ENCODE data around the gene GOLGA6L2.
"Not testable (repeated sequence)": the region's sequence is repeated elsewhere in the genome, so short reads cannot be mapped to it uniquely, and the experiment has no call there.

GOLGA6L2 gene

DNA sequence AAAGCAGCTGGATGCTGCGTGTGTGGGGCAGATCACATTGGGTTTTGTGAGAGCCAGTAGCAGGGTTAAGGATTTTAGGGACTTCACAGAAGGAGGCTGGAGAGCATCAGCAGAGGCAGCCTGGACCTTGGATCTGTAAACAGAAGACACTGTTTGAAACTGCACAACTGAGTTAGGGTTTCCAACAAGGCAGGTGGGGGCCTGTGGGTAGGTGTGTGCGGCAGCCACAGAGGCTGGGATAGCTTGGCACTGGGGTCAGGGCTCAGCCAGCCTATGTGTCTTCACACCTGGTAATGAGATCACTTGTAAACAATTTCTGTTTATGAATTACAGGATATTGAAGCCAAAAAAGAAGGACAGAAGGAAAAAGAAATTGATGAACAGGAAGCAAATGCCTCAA is 12.3 kb downstream of the GOLGA6L2 start:
- not testable (repeated sequence) for H3K9me3 ChIP-seq (ENCODE audit: control insufficient read depth, low read length); H3K27me3 ChIP-seq (ENCODE audit: control insufficient read depth, insufficient read depth, low read length, poor library complexity, severe bottlenecking); H3K27ac ChIP-seq (ENCODE audit: insufficient read depth, low read depth, low read length, poor library complexity, severe bottlenecking); H3K4me1 ChIP-seq (ENCODE audit: control insufficient read depth, insufficient read depth, low read length); H3K36me3 ChIP-seq (ENCODE audit: control insufficient read depth, insufficient read depth, low read length); H3K4me3 ChIP-seq (ENCODE audit: insufficient read depth, low read depth, low read length)
- 86 to 88% methylated on average over 2 of the region's 2 CpGs for WGBS, 2 experiments

DNA sequence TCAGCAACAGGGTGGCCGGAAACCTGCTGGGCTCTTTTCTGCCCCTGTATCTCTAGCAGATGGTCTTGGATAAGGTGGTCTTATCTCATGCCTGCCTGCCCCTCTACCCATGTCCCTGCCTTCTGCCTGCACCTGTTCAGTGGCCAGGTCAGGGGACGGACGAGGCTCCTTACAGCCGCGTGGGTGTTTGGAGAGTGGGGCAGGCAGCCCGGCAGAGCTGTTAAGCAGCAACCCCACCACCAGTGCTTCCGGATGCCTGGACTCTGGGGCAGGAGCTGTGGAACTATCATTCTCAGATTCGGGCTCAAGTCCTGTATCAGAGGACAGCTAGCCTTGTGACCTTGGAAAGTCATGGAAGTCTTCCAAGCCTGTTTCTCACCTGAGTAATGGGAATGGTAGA is 21.7 kb downstream of the GOLGA6L2 start:
- H3K27me3 ChIP-seq (ENCODE audit: control insufficient read depth, insufficient read depth, low read length, poor library complexity, severe bottlenecking); H3K27ac ChIP-seq (ENCODE audit: insufficient read depth, low read depth, low read length, poor library complexity, severe bottlenecking); H3K36me3 ChIP-seq (ENCODE audit: control insufficient read depth, insufficient read depth, low read length); H3K4me1 ChIP-seq (ENCODE audit: control insufficient read depth, insufficient read depth, low read length); H3K9me3 ChIP-seq (ENCODE audit: control insufficient read depth, low read length); H3K4me3 ChIP-seq (ENCODE audit: insufficient read depth, low read depth, low read length): not testable (repeated sequence)
- 90 to 92% methylated on average over 8 of the region's 8 CpGs for WGBS, 2 experiments

GRCh38 chr15:23424111-23424904 is 22.7 kb downstream of the GOLGA6L2 start:
- Histone ChIP-seq H3K4me1 (ENCODE audit: control insufficient read depth, insufficient read depth, low read length) (no peaks in the 10 kb centered on the region), H3K4me3 (ENCODE audit: insufficient read depth, low read depth, low read length) (no peak overlapping the region), H3K27ac (ENCODE audit: insufficient read depth, low read depth, low read length, poor library complexity, severe bottlenecking) (no peak overlapping the region), H3K27me3 (ENCODE audit: control insufficient read depth, insufficient read depth, low read length, poor library complexity, severe bottlenecking) (no peaks in the 10 kb centered on the region), H3K9me3 (ENCODE audit: control insufficient read depth, low read length) (no peaks in the 10 kb centered on the region), H3K36me3 (ENCODE audit: control insufficient read depth, insufficient read depth, low read length) (no peaks in the 10 kb centered on the region)
- WGBS, 2 experiments: 86% methylated on average over 13 of the region's 13 CpGs

DNA sequence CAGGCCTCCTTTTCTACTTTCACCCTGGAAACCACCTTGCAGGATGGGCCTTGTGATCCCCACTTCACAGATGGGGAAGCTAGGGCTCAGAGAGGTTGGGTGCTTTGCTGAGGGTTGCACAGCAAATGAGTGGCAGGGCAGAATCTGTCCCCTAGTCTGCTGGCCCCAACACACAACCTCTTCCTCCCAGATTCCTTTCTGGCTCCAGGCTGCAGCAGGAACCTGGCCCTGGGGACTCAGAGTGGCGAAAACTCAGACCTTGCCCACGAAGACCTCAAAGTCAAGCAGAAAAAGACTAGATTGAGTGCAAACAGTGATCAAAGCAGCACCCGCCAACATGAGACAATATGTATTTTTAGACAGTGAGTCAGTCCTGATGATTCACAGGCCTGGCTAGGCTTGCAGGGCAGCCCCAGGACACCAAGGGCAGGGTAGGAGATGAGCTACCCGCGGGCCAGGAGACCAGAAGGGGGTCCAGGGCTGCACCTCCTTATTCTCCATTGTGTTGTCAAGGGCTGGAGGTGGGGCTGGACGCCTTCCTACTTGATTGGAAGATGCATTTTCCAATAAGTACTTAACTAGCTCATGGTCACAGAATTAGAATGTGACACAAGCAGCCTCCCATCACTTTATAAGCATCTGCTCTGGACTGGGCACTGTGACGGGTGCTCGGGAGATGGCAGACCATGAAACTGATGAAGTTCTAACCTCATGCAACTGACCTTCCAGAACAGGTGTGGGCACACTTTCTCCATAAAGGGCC is 23.9 kb downstream of the GOLGA6L2 start:
- WGBS, 2 experiments: 82 to 86% methylated on average over 8 of the region's 8 CpGs
- no peak overlapping the region for H3K27ac ChIP-seq (ENCODE audit: insufficient read depth, low read depth, low read length, poor library complexity, severe bottlenecking)
- H3K4me1 ChIP-seq (ENCODE audit: control insufficient read depth, insufficient read depth, low read length): no peaks in the 10 kb centered on the region
- no peak overlapping the region for H3K4me3 ChIP-seq (ENCODE audit: insufficient read depth, low read depth, low read length)
- no peaks in the 10 kb centered on the region for H3K9me3 ChIP-seq (ENCODE audit: control insufficient read depth, low read length)
- no peaks in the 10 kb centered on the region for H3K27me3 ChIP-seq (ENCODE audit: control insufficient read depth, insufficient read depth, low read length, poor library complexity, severe bottlenecking)
- no peaks in the 10 kb centered on the region for H3K36me3 ChIP-seq (ENCODE audit: control insufficient read depth, insufficient read depth, low read length)

GRCh38 chr15:23422099-23422945 is 24.7 kb downstream of the GOLGA6L2 start:
- Histone ChIP-seq H3K4me3 (ENCODE audit: insufficient read depth, low read depth, low read length) (no peak overlapping the region), H3K27me3 (ENCODE audit: control insufficient read depth, insufficient read depth, low read length, poor library complexity, severe bottlenecking) (no peaks in the 10 kb centered on the region), H3K36me3 (ENCODE audit: control insufficient read depth, insufficient read depth, low read length) (no peaks in the 10 kb centered on the region), H3K9me3 (ENCODE audit: control insufficient read depth, low read length) (no peaks in the 10 kb centered on the region), H3K27ac (ENCODE audit: insufficient read depth, low read depth, low read length, poor library complexity, severe bottlenecking) (no peak overlapping the region), H3K4me1 (ENCODE audit: control insufficient read depth, insufficient read depth, low read length) (no peaks in the 10 kb centered on the region)
- WGBS, 2 experiments: 91% methylated on average over 18 of the region's 18 CpGs

DNA sequence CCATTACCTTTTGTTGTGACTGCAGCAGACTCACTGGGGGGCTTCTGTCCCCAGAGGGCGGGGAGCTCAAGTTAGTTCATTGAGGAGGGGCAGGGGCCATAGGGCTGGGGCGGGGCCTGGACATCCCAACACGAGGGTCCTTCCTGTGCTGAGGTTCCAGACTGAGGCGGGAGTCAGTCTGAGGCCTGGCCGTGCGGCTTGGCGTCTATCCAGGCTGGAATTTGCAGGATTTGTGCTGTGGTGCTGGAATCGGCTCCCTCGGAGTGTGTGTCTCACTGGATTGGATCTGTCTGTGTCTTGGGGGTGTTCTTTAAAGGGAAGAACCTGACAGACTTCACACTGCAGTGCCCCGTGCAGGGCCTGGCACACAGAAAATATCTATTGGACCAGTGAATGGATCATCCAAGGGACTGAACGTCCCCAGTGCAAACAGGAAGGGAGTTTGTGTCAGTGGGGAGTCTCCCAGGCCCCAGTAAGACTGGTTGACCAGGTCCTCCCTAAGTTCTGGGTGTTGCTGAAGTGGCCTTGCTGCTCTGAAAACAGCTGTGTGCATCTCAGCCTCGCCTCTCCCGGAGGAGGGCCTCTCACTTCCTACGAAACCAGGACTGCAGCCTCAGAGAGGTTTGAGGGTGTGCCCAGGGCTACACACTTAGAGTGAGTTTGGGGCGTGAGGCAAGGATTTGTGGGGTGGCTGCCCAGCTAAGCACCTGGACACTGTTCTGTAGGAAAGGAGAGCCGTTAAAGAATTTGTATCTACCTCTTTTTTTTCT is 26.1 kb downstream of the GOLGA6L2 start:
- WGBS, 2 experiments: 79 to 80% methylated on average over 16 of the region's 16 CpGs
- no peaks in the 10 kb centered on the region for H3K27me3 ChIP-seq (ENCODE audit: control insufficient read depth, insufficient read depth, low read length, poor library complexity, severe bottlenecking)
- H3K9me3 ChIP-seq (ENCODE audit: control insufficient read depth, low read length): no peaks in the 10 kb centered on the region
- no peak overlapping the region for H3K27ac ChIP-seq (ENCODE audit: insufficient read depth, low read depth, low read length, poor library complexity, severe bottlenecking)
- H3K36me3 ChIP-seq (ENCODE audit: control insufficient read depth, insufficient read depth, low read length): no peaks in the 10 kb centered on the region
- H3K4me3 ChIP-seq (ENCODE audit: insufficient read depth, low read depth, low read length): no peak overlapping the region
- no peaks in the 10 kb centered on the region for H3K4me1 ChIP-seq (ENCODE audit: control insufficient read depth, insufficient read depth, low read length)

GRCh38 chr15:23416349-23417276 is 30.4 kb downstream of the GOLGA6L2 start:
- Histone ChIP-seq H3K27me3 (ENCODE audit: control insufficient read depth, insufficient read depth, low read length, poor library complexity, severe bottlenecking) (no peaks in the 10 kb centered on the region), H3K4me3 (ENCODE audit: insufficient read depth, low read depth, low read length) (no peak overlapping the region), H3K9me3 (ENCODE audit: control insufficient read depth, low read length) (no peaks in the 10 kb centered on the region), H3K36me3 (ENCODE audit: control insufficient read depth, insufficient read depth, low read length) (no peaks in the 10 kb centered on the region), H3K4me1 (ENCODE audit: control insufficient read depth, insufficient read depth, low read length) (no peaks in the 10 kb centered on the region), H3K27ac (ENCODE audit: insufficient read depth, low read depth, low read length, poor library complexity, severe bottlenecking) (no peak overlapping the region)
- 87% methylated on average over 43 of the region's 43 CpGs for WGBS, 2 experiments

DNA sequence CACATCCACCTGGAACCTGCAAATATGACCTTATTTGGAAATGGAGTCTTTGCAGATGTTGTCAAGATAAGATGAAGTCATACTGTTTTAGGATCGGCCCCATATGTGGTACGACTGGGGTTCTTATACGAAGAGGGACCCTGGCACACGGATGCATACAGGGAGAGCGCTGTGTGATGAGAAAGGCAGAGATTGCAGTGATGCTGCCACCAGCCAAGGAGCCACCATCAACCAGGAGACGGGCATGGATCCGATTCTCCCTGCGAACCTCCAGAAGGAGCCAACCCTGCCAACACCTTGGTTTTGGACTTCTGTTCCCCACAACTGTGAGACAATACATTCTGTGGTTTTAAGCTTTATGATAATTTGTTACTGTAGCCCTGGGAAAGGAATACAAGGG is 31.2 kb downstream of the GOLGA6L2 start:
- H3K9me3 ChIP-seq (ENCODE audit: control insufficient read depth, low read length); H3K27ac ChIP-seq (ENCODE audit: insufficient read depth, low read depth, low read length, poor library complexity, severe bottlenecking); H3K4me3 ChIP-seq (ENCODE audit: insufficient read depth, low read depth, low read length); H3K27me3 ChIP-seq (ENCODE audit: control insufficient read depth, insufficient read depth, low read length, poor library complexity, severe bottlenecking); H3K4me1 ChIP-seq (ENCODE audit: control insufficient read depth, insufficient read depth, low read length); H3K36me3 ChIP-seq (ENCODE audit: control insufficient read depth, insufficient read depth, low read length): not testable (repeated sequence)
- 85 to 91% methylated on average over 8 of the region's 8 CpGs for WGBS, 2 experiments

DNA sequence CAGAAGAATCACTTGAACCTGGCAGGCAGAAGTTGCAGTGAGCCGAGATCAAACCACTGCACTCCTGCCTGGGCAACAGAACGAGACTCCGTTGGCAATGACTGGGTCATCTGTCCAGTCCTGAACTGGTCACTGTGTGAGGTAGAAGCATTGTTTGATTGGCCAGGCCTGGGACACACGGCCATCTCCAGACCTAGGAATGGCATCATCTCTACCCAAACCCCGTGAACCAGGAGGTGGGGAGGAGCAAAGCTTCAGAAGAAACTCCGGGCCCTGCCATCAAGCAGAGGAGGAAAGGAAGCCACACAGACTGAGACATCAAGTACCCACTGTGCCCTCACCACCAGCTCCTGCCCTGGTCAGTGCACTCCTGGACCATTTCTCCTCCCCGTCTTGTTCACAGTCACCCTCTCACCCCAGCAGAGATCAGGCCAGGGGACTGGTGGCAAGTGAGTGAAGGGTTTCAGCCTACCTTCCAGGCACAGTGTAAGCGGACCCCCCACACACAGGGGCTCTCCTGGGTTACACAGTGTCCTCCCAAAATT is 31.6 kb downstream of the GOLGA6L2 start:
- Histone ChIP-seq H3K27ac (ENCODE audit: insufficient read depth, low read depth, low read length, poor library complexity, severe bottlenecking) (no peak overlapping the region), H3K4me3 (ENCODE audit: insufficient read depth, low read depth, low read length) (no peak overlapping the region), H3K9me3 (ENCODE audit: control insufficient read depth, low read length) (no peaks in the 10 kb centered on the region), H3K36me3 (ENCODE audit: control insufficient read depth, insufficient read depth, low read length) (no peaks in the 10 kb centered on the region), H3K4me1 (ENCODE audit: control insufficient read depth, insufficient read depth, low read length) (no peaks in the 10 kb centered on the region), H3K27me3 (ENCODE audit: control insufficient read depth, insufficient read depth, low read length, poor library complexity, severe bottlenecking) (no peaks in the 10 kb centered on the region)
- WGBS, 2 experiments: 81 to 83% methylated on average over 8 of the region's 8 CpGs
